Left ventricle myocardium inferior (tissue), 1 donor: ENCODE measurements around the gene PHF21A. TPM values are rescaled to one million over a fixed set of nuclear protein-coding genes. Genes with fewer than 3 reads are reported as not detected.

ENCODE experiments used
- DNase-seq: peaks from one replicate; pipeline ENCODE4 v3.0.0-alpha.2; 2020
- H3K27ac ChIP-seq: fragments of 200-600 bp; replicated peaks from 2 replicates; pipeline ENCODE4 v1.8.0; 2021
- H3K27me3 ChIP-seq: fragments of 200-600 bp; 2 replicates; pipeline ENCODE4 v1.8.0; 2021; ENCODE audit warnings: low read depth
- H3K36me3 ChIP-seq: fragments of 200-600 bp; 2 replicates; pipeline ENCODE4 v1.8.0; 2021
- H3K4me1 ChIP-seq: fragments of 200-600 bp; 2 replicates; pipeline ENCODE4 v1.8.0; 2021
- H3K4me3 ChIP-seq: fragments of 200-600 bp; 2 replicates; pipeline ENCODE4 v1.8.0; 2021; ENCODE audit warnings: mild to moderate bottlenecking, moderate library complexity
- H3K9me3 ChIP-seq: fragments of 200-600 bp; replicated peaks from 2 replicates; pipeline ENCODE4 v1.8.0; 2021
- intact Hi-C: fragments of 100-400 bp; cut with micrococcal nuclease; formaldehyde crosslinking; loops from one replicate; pipeline ENCODE4 v1.11.0; 2022
- total RNA-seq: library from RNA; stranded (reverse); fragmentation: NEBNext Ultra II Directional; extraction: Animal tissue kit (Norgen Biotek cat#: 25700); gene quantifications from one replicate; pipeline ENCODE4 v1.2.1, GENCODE V29; 2021
- TF ChIP-seq, protein P1 (sequence below): fragments of 200-600 bp; IDR thresholded peaks from 2 replicates; pipeline ENCODE4 v1.8.0; 2021; ENCODE audit warnings: antibody characterized with exemption, mild to moderate bottlenecking, borderline replicate concordance
- donor health status: DM: no; HTN: yes; CAD: no; lungs with severe emphysema.

The PHF21A gene
- total RNA-seq, 1 donor from 2014 or later = 36.6 TPM

GRCh38 chr11:45932217-45932616, 189.0 kb downstream of the PHF21A start:
- Histone ChIP-seq H3K4me3 (no peak overlapping the region), H3K36me3 (peaks cover 60% of the 10 kb centered on the region)
- TF ChIP-seq, protein P1, sequence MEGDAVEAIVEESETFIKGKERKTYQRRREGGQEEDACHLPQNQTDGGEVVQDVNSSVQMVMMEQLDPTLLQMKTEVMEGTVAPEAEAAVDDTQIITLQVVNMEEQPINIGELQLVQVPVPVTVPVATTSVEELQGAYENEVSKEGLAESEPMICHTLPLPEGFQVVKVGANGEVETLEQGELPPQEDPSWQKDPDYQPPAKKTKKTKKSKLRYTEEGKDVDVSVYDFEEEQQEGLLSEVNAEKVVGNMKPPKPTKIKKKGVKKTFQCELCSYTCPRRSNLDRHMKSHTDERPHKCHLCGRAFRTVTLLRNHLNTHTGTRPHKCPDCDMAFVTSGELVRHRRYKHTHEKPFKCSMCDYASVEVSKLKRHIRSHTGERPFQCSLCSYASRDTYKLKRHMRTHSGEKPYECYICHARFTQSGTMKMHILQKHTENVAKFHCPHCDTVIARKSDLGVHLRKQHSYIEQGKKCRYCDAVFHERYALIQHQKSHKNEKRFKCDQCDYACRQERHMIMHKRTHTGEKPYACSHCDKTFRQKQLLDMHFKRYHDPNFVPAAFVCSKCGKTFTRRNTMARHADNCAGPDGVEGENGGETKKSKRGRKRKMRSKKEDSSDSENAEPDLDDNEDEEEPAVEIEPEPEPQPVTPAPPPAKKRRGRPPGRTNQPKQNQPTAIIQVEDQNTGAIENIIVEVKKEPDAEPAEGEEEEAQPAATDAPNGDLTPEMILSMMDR = no peak

DNA sequence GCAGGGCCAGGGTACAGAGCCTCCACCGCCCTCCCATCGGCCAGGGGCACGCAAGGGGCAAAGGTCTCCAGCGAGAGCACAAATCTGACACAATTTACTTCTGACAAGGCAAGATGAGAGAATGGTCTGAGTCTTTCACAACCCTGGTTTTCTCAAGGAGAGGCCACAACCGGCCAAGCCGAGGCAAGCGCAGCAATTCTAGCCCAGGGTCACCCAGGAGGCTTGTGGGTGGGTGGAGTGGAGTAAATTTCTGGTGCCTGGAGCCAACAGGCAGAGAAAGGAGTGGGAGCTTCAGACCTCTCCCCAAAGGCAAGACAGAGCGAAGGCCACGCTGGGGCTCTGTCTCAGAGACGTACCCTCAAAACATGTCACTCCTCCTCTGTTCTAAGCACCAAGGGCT, 189.5 kb downstream of the PHF21A start:
- DNase-seq = no peak
- peaks cover 55% of the 10 kb centered on the region for H3K36me3 ChIP-seq
- peaks cover 22% of the 10 kb centered on the region for H3K4me1 ChIP-seq
- H3K9me3 ChIP-seq = no peaks in the 10 kb centered on the region
- TF ChIP-seq, protein P1 = no peak
- H3K4me3 ChIP-seq = no peak overlapping the region
- H3K27me3 ChIP-seq = no peaks in the 10 kb centered on the region
- intact Hi-C loops = no loop called here
- no peak overlapping the region for H3K27ac ChIP-seq

More at GRCh38 chr11:45932217-45932616, 189.0 kb downstream of the PHF21A start:
- no peak for DNase-seq
- intact Hi-C loops = no loop called here
- Histone ChIP-seq H3K4me1 (peaks cover 22% of the 10 kb centered on the region), H3K27me3 (no peaks in the 10 kb centered on the region), H3K9me3 (no peaks in the 10 kb centered on the region), H3K27ac (no peak overlapping the region)

GRCh38 chr11:45930951-45931570, 190.2 kb downstream of the PHF21A start:
- Histone ChIP-seq H3K36me3 (peaks cover 48% of the 10 kb centered on the region), H3K27me3 (peaks cover 2% of the 10 kb centered on the region), H3K9me3 (no peaks in the 10 kb centered on the region), H3K4me1 (peaks cover 22% of the 10 kb centered on the region), H3K4me3 (no peak overlapping the region), H3K27ac (peak overlapping the region; percentile 37)
- peak; percentile 6 for DNase-seq
- TF ChIP-seq, protein P1 = no peak
- intact Hi-C loops = no loop called here

GRCh38 chr11:45930031-45930794, 191.0 kb downstream of the PHF21A start:
- H3K36me3 ChIP-seq = peaks cover 40% of the 10 kb centered on the region
- intact Hi-C loops = no loop called here
- peaks cover 11% of the 10 kb centered on the region for H3K27me3 ChIP-seq
- peaks cover 22% of the 10 kb centered on the region for H3K4me1 ChIP-seq
- DNase-seq = peak; percentile 62
- H3K9me3 ChIP-seq = no peaks in the 10 kb centered on the region
- peak overlapping the region; percentile 37 for H3K27ac ChIP-seq
- H3K4me3 ChIP-seq = no peak overlapping the region
- TF ChIP-seq, protein P1 = no peak

DNA sequence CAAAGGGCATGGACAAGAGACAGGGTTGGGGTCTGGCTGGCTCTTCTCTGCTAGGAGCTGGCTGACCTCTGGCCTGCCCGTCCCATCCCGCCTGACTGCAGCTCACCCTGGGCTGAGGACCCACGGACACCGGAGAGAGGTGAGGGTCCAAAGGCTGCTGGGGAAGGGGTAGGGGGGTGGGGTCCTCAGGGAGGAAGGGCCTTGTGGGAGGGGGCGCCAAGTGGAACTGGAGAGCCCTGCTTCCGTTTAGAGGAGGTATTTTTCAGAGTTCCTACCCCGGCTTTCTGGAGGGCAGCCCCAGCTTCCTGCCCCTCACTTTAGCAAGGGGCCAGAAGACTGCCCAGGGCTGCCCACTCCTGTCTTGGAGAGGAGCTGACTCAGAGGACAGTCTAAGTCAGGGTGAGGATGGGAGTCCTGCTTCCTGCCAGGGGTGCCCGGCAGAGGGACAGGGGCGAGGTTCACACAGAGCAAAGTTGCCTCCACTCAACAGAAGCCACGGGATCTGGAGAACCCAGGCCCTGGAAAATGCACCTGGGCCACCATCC, 191.7 kb downstream of the PHF21A start:
- intact Hi-C loops = no loop called here
- Histone ChIP-seq H3K36me3 (peaks cover 33% of the 10 kb centered on the region), H3K4me3 (no peak overlapping the region), H3K27me3 (peaks cover 16% of the 10 kb centered on the region), H3K4me1 (peaks cover 22% of the 10 kb centered on the region), H3K27ac (no peak overlapping the region), H3K9me3 (no peaks in the 10 kb centered on the region)
- no peak for DNase-seq
- TF ChIP-seq, protein P1 = no peak
